Measurements from ENCODE around the gene ADAMTSL1.

ADAMTSL1 gene

DNA sequence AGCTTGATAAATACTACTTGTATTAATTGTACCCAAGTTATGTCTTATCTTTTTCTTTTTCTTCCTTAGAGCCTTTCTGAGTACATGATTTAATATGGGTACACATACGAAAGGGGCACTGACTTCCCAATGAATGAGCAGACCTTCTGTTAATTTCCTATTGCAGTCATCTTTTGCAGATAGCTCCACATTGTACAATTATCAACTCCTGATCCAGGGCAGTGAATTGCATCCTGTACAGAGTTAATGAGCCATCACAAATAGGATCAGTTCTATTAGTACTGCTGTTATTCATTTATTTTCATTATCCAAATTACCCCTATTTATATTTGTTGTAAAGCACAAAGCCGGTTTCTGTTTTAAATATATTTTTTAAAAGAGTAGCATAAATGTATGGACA lies 105.6 kb downstream of the ADAMTSL1 start:
- Histone ChIP-seq H3K27me3 (ENCODE audit: insufficient read depth, low read length, poor library complexity) (no peaks in the 10 kb centered on the region), H3K79me2 (ENCODE audit: insufficient read depth, low read length) (no peaks in the 10 kb centered on the region), H2AFZ (ENCODE audit: low read depth, low read length) (no peak overlapping the region), H3K4me2 (ENCODE audit: insufficient read depth, low read length) (no peak overlapping the region), H3K36me3 (ENCODE audit: insufficient read depth, low read length) (no peaks in the 10 kb centered on the region), H3K4me1 (ENCODE audit: insufficient read depth, low read length) (no peaks in the 10 kb centered on the region), H3K9me3 (ENCODE audit: insufficient read depth, low read length, severe bottlenecking) (no peaks in the 10 kb centered on the region), H4K20me1 (ENCODE audit: insufficient read depth, low read length) (no peaks in the 10 kb centered on the region), H3K27ac (ENCODE audit: low read length) (no peak overlapping the region), H3K9ac (ENCODE audit: low read depth, low read length) (no peak overlapping the region), H3K4me3 (ENCODE audit: low read depth in 1 of 2, low read length in 2 of 2) (no peak overlapping the region)
- ATAC-seq (ENCODE audit: insufficient read depth, low read depth) (no peak), DNase-seq (no peak)
- TF ChIP-seq, protein P1, sequence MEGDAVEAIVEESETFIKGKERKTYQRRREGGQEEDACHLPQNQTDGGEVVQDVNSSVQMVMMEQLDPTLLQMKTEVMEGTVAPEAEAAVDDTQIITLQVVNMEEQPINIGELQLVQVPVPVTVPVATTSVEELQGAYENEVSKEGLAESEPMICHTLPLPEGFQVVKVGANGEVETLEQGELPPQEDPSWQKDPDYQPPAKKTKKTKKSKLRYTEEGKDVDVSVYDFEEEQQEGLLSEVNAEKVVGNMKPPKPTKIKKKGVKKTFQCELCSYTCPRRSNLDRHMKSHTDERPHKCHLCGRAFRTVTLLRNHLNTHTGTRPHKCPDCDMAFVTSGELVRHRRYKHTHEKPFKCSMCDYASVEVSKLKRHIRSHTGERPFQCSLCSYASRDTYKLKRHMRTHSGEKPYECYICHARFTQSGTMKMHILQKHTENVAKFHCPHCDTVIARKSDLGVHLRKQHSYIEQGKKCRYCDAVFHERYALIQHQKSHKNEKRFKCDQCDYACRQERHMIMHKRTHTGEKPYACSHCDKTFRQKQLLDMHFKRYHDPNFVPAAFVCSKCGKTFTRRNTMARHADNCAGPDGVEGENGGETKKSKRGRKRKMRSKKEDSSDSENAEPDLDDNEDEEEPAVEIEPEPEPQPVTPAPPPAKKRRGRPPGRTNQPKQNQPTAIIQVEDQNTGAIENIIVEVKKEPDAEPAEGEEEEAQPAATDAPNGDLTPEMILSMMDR (IDR thresholded peaks at IDR 0.05; ENCODE audit: borderline replicate concordance, extremely low read depth, low read length, poor library complexity, severe bottlenecking): no peak
- TF ChIP-seq EZH2 (IDR thresholded peaks at IDR 0.05; ENCODE audit: borderline replicate concordance, low read depth, low read length, severe bottlenecking): no peak

DNA sequence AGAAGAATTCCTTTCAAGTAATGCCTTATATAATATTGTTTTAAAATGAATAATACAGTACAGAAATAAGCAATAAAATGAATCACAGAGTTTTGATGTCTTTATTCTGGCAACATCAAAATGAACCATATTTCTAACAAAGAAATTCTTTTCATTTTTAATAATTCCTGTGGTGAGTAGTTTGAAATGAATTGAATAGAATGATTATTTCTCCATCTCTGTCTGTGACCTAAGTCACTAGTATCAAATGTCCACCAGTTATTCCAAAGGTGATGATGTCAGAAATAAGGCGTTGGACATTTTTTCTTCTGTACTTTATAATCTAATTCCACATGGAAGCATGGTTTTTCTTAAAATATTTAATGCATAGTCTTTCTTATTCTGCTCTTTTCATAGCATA lies 106.2 kb downstream of the ADAMTSL1 start:
- TF ChIP-seq EZH2 (IDR thresholded peaks at IDR 0.05; ENCODE audit: borderline replicate concordance, low read depth, low read length, severe bottlenecking): no peak
- TF ChIP-seq, protein P1 (IDR thresholded peaks at IDR 0.05; ENCODE audit: borderline replicate concordance, extremely low read depth, low read length, poor library complexity, severe bottlenecking): no peak
- Histone ChIP-seq H3K4me3 (ENCODE audit: low read depth in 1 of 2, low read length in 2 of 2) (no peak overlapping the region), H3K79me2 (ENCODE audit: insufficient read depth, low read length) (no peaks in the 10 kb centered on the region), H3K4me1 (ENCODE audit: insufficient read depth, low read length) (no peaks in the 10 kb centered on the region), H3K27ac (ENCODE audit: low read length) (no peak overlapping the region), H3K4me2 (ENCODE audit: insufficient read depth, low read length) (no peak overlapping the region), H3K9ac (ENCODE audit: low read depth, low read length) (no peak overlapping the region), H3K27me3 (ENCODE audit: insufficient read depth, low read length, poor library complexity) (no peaks in the 10 kb centered on the region), H4K20me1 (ENCODE audit: insufficient read depth, low read length) (no peaks in the 10 kb centered on the region), H3K9me3 (ENCODE audit: insufficient read depth, low read length, severe bottlenecking) (no peaks in the 10 kb centered on the region), H3K36me3 (ENCODE audit: insufficient read depth, low read length) (no peaks in the 10 kb centered on the region), H2AFZ (ENCODE audit: low read depth, low read length) (no peak overlapping the region)
- ATAC-seq (ENCODE audit: insufficient read depth, low read depth): no peak
- DNase-seq: no peak

DNA sequence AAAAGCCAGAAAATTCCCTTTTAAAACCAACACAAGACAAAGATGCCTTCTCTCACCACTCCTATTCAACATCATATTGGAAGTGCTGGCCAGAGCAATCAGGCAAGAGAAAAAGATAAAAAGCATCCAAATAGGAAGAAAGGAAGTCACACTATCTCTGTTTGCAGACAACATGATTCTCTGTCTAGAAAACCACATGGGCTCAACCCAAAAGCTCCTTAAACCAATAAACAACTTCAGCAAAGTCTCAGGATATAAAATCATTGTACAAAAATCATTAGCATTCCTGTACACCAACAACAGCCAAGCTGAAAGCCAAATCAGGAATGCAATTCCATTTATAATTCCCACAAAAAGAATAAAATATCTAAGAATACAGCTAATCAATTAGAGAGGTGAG lies 112.0 kb downstream of the ADAMTSL1 start:
- H3K79me2 ChIP-seq (ENCODE audit: insufficient read depth, low read length): no peaks in the 10 kb centered on the region
- DNase-seq (no peak), ATAC-seq (ENCODE audit: insufficient read depth, low read depth) (no peak)
- H2AFZ ChIP-seq (ENCODE audit: low read depth, low read length): no peak overlapping the region
- H3K27ac ChIP-seq (ENCODE audit: low read length): no peak overlapping the region
- H3K36me3 ChIP-seq (ENCODE audit: insufficient read depth, low read length): no peaks in the 10 kb centered on the region
- no peaks in the 10 kb centered on the region for H3K27me3 ChIP-seq (ENCODE audit: insufficient read depth, low read length, poor library complexity)
- H3K4me2 ChIP-seq (ENCODE audit: insufficient read depth, low read length): no peak overlapping the region
- H3K4me1 ChIP-seq (ENCODE audit: insufficient read depth, low read length): no peaks in the 10 kb centered on the region
- no peak overlapping the region for H3K4me3 ChIP-seq (ENCODE audit: low read depth in 1 of 2, low read length in 2 of 2)
- H3K9ac ChIP-seq (ENCODE audit: low read depth, low read length): no peak overlapping the region
- H4K20me1 ChIP-seq (ENCODE audit: insufficient read depth, low read length): no peaks in the 10 kb centered on the region
- TF ChIP-seq EZH2 (IDR thresholded peaks at IDR 0.05; ENCODE audit: borderline replicate concordance, low read depth, low read length, severe bottlenecking): no peak
- TF ChIP-seq, protein P1 (IDR thresholded peaks at IDR 0.05; ENCODE audit: borderline replicate concordance, extremely low read depth, low read length, poor library complexity, severe bottlenecking): no peak
- no peaks in the 10 kb centered on the region for H3K9me3 ChIP-seq (ENCODE audit: insufficient read depth, low read length, severe bottlenecking)

DNA sequence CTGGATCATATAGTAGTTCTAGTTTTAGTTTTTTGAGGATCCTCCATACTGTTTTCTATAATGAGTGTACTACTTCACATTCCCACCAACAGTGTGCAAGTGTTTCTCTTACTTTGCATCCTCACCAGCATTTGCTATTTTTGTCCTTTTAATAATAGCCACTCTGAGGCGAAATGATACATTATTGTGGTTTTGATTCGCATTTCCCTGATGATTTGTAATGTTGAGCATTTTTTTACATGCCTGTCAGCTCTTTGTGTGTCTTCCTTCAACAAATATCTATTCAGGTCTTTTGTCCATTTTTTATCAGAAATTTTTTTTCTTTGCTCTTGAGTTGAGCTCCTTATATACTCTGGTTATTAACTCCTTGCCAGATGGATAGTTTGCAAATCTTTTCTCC lies 114.0 kb downstream of the ADAMTSL1 start:
- no peaks in the 10 kb centered on the region for H3K4me1 ChIP-seq (ENCODE audit: insufficient read depth, low read length)
- H4K20me1 ChIP-seq (ENCODE audit: insufficient read depth, low read length): no peaks in the 10 kb centered on the region
- DNase-seq (no peak), ATAC-seq (ENCODE audit: insufficient read depth, low read depth) (no peak)
- H2AFZ ChIP-seq (ENCODE audit: low read depth, low read length): no peak overlapping the region
- no peaks in the 10 kb centered on the region for H3K79me2 ChIP-seq (ENCODE audit: insufficient read depth, low read length)
- no peak overlapping the region for H3K4me2 ChIP-seq (ENCODE audit: insufficient read depth, low read length)
- H3K9ac ChIP-seq (ENCODE audit: low read depth, low read length): no peak overlapping the region
- H3K27ac ChIP-seq (ENCODE audit: low read length): no peak overlapping the region
- H3K4me3 ChIP-seq (ENCODE audit: low read depth in 1 of 2, low read length in 2 of 2): no peak overlapping the region
- TF ChIP-seq EZH2 (IDR thresholded peaks at IDR 0.05; ENCODE audit: borderline replicate concordance, low read depth, low read length, severe bottlenecking): no peak
- TF ChIP-seq, protein P1 (IDR thresholded peaks at IDR 0.05; ENCODE audit: borderline replicate concordance, extremely low read depth, low read length, poor library complexity, severe bottlenecking): no peak
- no peaks in the 10 kb centered on the region for H3K27me3 ChIP-seq (ENCODE audit: insufficient read depth, low read length, poor library complexity)
- H3K36me3 ChIP-seq (ENCODE audit: insufficient read depth, low read length): no peaks in the 10 kb centered on the region
- H3K9me3 ChIP-seq (ENCODE audit: insufficient read depth, low read length, severe bottlenecking): peaks cover 3% of the 10 kb centered on the region

Measured in DND-41 (cell line).